H9 (cell line): ENCODE measurements around the gene SSRP1. TPM values are rescaled to one million over a fixed set of nuclear protein-coding genes. Genes with fewer than 3 reads are reported as not detected.

Experiments
- DNase-seq: peaks from one replicate; pipeline ENCODE4 v3.0.0-alpha.2; 2017
- H2AFZ ChIP-seq: one replicate; pipeline ENCODE4 v1.6.1; 2013; ENCODE audit warnings: mild to moderate bottlenecking, low read length, control low read depth, moderate library complexity
- H2AK5ac ChIP-seq: 2 replicates; pipeline ENCODE4 v1.6.1; 2013; ENCODE audit warnings: low read length, control low read depth, mixed read lengths; ENCODE audit not compliant: insufficient read length
- H2BK120ac ChIP-seq: one replicate; pipeline ENCODE4 v1.6.1; 2013; ENCODE audit warnings: low read depth, mild to moderate bottlenecking, low read length, control low read depth, inconsistent platforms; ENCODE audit not compliant: poor library complexity, severe bottlenecking
- H2BK12ac ChIP-seq: 2 replicates; pipeline ENCODE4 v1.6.1; 2013; ENCODE audit warnings: low read length, control low read depth, mixed read lengths, low read depth; ENCODE audit not compliant: insufficient read length
- H2BK15ac ChIP-seq: 2 replicates; pipeline ENCODE4 v1.6.1; 2013; ENCODE audit warnings: low read depth, low read length, control low read depth
- H2BK20ac ChIP-seq: one replicate; pipeline ENCODE4 v1.6.1; 2013; ENCODE audit warnings: low read depth, mild to moderate bottlenecking, low read length, control low read depth, inconsistent platforms; ENCODE audit not compliant: poor library complexity, severe bottlenecking
- H2BK5ac ChIP-seq: 2 replicates; pipeline ENCODE4 v1.6.1; 2013; ENCODE audit warnings: low read length, control low read depth, mixed read lengths; ENCODE audit not compliant: insufficient read length
- H3K14ac ChIP-seq: 2 replicates; pipeline ENCODE4 v1.6.1; 2013; ENCODE audit warnings: low read length, control low read depth; ENCODE audit not compliant: insufficient read depth
- H3K18ac ChIP-seq: 2 replicates; pipeline ENCODE4 v1.6.1; 2013; ENCODE audit warnings: low read depth, mild to moderate bottlenecking, mixed read lengths, low read length, control low read depth; ENCODE audit not compliant: insufficient read length
- H3K23ac ChIP-seq: 2 replicates; pipeline ENCODE4 v1.6.1; 2013; ENCODE audit warnings: low read length, control low read depth, mixed read lengths, low read depth; ENCODE audit not compliant: insufficient read length
- H3K23me2 ChIP-seq: 2 replicates; pipeline ENCODE4 v1.6.1; 2013; ENCODE audit warnings: low read depth, mild to moderate bottlenecking, mixed read lengths, low read length, control low read depth; ENCODE audit not compliant: insufficient read length, poor library complexity, severe bottlenecking
- H3K27ac ChIP-seq: 2 replicates; pipeline ENCODE4 v1.5.1; 2013; ENCODE audit warnings: low read length, control low read depth, mixed read lengths, low read depth; ENCODE audit not compliant: insufficient read length
- H3K27me3 ChIP-seq: 2 replicates; pipeline ENCODE4 v1.6.1; 2013; ENCODE audit warnings: low read length, control low read depth, inconsistent platforms; ENCODE audit not compliant: insufficient read depth
- H3K4ac ChIP-seq: 2 replicates; pipeline ENCODE4 v1.6.1; 2013; ENCODE audit warnings: low read depth, mild to moderate bottlenecking, control low read depth, inconsistent platforms, low read length, moderate library complexity
- H3K4me1 ChIP-seq: 2 replicates; pipeline ENCODE4 v1.6.1; 2013; ENCODE audit warnings: low read length, control low read depth, inconsistent platforms; ENCODE audit not compliant: insufficient read depth
- H3K4me2 ChIP-seq: 2 replicates; pipeline ENCODE4 v1.6.1; 2013; ENCODE audit warnings: low read length, control low read depth, mixed read lengths; ENCODE audit not compliant: insufficient read length, insufficient read depth
- H3K56ac ChIP-seq: 2 replicates; pipeline ENCODE4 v1.6.1; 2013; ENCODE audit warnings: low read depth, mild to moderate bottlenecking, mixed read lengths, low read length, control low read depth; ENCODE audit not compliant: insufficient read length
- H3K79me1 ChIP-seq: 2 replicates; pipeline ENCODE4 v1.6.1; 2013; ENCODE audit warnings: low read depth, mild to moderate bottlenecking, moderate library complexity, low read length, control low read depth, inconsistent platforms; ENCODE audit not compliant: insufficient read depth, poor library complexity, severe bottlenecking
- H3K79me2 ChIP-seq: 2 replicates; pipeline ENCODE4 v1.6.1; 2013; ENCODE audit warnings: low read length, control low read depth, inconsistent platforms; ENCODE audit not compliant: insufficient read depth
- H3K9ac ChIP-seq: 2 replicates; pipeline ENCODE4 v1.6.1; 2013; ENCODE audit warnings: low read length, control low read depth, mixed read lengths; ENCODE audit not compliant: insufficient read length; ENCODE audit errors: extremely low read depth
- H3K9me3 ChIP-seq: one replicate; pipeline ENCODE4 v1.6.1; 2013; ENCODE audit warnings: low read depth, low read length, inconsistent platforms; ENCODE audit not compliant: control insufficient read depth
- H3T11ph ChIP-seq: one replicate; pipeline ENCODE4 v1.6.1; 2013; ENCODE audit warnings: mild to moderate bottlenecking, low read length, control low read depth, inconsistent platforms
- H4K20me1 ChIP-seq: one replicate; pipeline ENCODE4 v1.6.1; 2013; ENCODE audit not compliant: control insufficient read depth, insufficient read length, insufficient read depth
- H4K5ac ChIP-seq: 2 replicates; pipeline ENCODE4 v1.6.1; 2013; ENCODE audit warnings: low read depth, mild to moderate bottlenecking, mixed read lengths, low read length, control low read depth; ENCODE audit not compliant: insufficient read length
- H4K8ac ChIP-seq: replicated peaks from 2 replicates; pipeline ENCODE4 v1.6.1; 2013; ENCODE audit warnings: low read length, control low read depth, mixed read lengths, low read depth; ENCODE audit not compliant: insufficient read length
- H4K91ac ChIP-seq: 2 replicates; pipeline ENCODE4 v1.6.1; 2013; ENCODE audit warnings: low read depth, mild to moderate bottlenecking, moderate library complexity, mixed read lengths, low read length, control low read depth; ENCODE audit not compliant: insufficient read length
- H3K27ac Mint-ChIP-seq, 3 experiments: 2 replicates in 2 of 3; 3 replicates in 1 of 3; pipeline ENCODE4 v1.8.0; 2020 to 2021; ENCODE audit warnings: mixed read lengths in 3 of 3, mild to moderate bottlenecking in 1 of 3, moderate library complexity in 1 of 3
- H3K27me3 Mint-ChIP-seq: 2 replicates; pipeline ENCODE4 v1.8.0; 2021; ENCODE audit warnings: low read depth, mild to moderate bottlenecking, moderate library complexity, mixed read lengths
- H3K36me3 Mint-ChIP-seq, 3 experiments: 2 replicates in 2 of 3; 3 replicates in 1 of 3; pipeline ENCODE4 v1.8.0; 2020 to 2021; ENCODE audit warnings: low read depth in 3 of 3, mixed read lengths in 3 of 3; ENCODE audit not compliant: insufficient read depth in 1 of 3
- H3K4me1 Mint-ChIP-seq, 2 experiments: 2 replicates each; pipeline ENCODE4 v1.8.0; 2020; ENCODE audit warnings: mixed read lengths in 2 of 2
- H3K4me3 Mint-ChIP-seq, 2 experiments: 2 replicates in 1 of 2; 3 replicates in 1 of 2; pipeline ENCODE4 v1.8.0; 2020 to 2021; ENCODE audit warnings: mild to moderate bottlenecking in 2 of 2, mixed read lengths in 2 of 2, moderate library complexity in 1 of 2
- H3K9me3 Mint-ChIP-seq, 2 experiments: 2 replicates in 1 of 2; 3 replicates in 1 of 2; pipeline ENCODE4 v1.8.0; 2020; ENCODE audit warnings: mild to moderate bottlenecking in 2 of 2, mixed read lengths in 2 of 2, moderate library complexity in 1 of 2
- WGBS: extraction: QIAGEN DNeasy Blood & Tissue Kit; methylation state at CpG from one replicate; pipeline ENCODE4 v1.1.7; 2013; ENCODE audit warnings: missing lambda C conversion rate, low lambda C conversion rate, mixed read lengths; ENCODE audit not compliant: insufficient read length; ENCODE audit errors: extremely low coverage; 5-methylcytosine and 5-hydroxymethylcytosine counted together
- total RNA-seq: library from RNA; stranded (reverse); gene quantifications from 2 replicates; pipeline ENCODE4 v1.2.1, GENCODE V29; 2021
- TF ChIP-seq, protein P1 (sequence below): fragments of 200-600 bp; sonication (generic); conservative IDR thresholded peaks from 3 replicates; pipeline ENCODE4 v1.8.0; 2021; ENCODE audit warnings: antibody characterized with exemption, mild to moderate bottlenecking

SSRP1 gene
- total RNA-seq, 1 experiment from 2014 or later: 202 TPM

DNA sequence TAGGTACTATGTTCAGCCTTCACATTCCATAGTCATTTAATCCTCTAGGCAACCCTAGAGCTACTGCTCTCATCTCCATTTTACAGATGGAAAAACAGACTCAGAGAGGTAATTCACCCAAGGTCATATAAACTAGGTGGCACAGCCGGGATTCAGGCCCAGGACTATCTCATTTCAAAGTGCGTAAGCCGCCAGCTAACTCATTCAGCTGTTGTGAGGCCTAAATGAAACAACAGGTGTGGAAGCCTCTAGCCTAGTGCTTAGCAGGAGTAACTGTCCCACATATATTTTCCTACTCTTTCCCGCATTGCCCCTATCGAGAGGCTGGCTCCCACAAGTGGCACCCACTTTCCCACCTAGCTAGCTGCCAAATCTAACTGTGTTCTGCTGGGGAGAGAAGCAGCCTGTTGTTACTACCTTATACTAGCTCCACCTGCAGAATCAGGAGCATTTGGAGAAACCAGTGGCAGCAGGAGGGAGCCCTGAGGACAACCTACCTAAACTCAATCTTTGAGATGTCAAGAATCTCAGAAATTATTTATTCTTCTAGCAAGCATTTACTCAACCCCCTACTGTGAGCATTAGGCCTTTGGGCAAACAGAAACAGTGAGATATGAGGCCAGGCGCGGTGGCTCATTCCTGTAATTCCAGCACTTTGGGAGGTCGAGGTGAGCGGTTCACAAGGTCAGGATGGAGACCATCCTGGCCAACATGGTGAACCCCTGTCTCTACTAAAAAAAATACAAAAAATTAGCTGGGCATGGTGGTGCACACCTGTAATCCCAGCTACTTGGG is 24.4 kb upstream of the SSRP1 start:
- no peak overlapping the region for H4K5ac ChIP-seq

More for the DNA sequence above, 24.4 kb upstream of the SSRP1 start:
- H3K36me3 Mint-ChIP-seq: no peaks in the 10 kb centered on the region
- Histone ChIP-seq H2BK15ac (no peak overlapping the region), H3K79me2 (no peaks in the 10 kb centered on the region), H3K9me3 (no peaks in the 10 kb centered on the region), H3K4me1 (no peaks in the 10 kb centered on the region; the same call in 1 of the 2 replicates), H3K27ac (no peak overlapping the region), H2BK12ac (no peak overlapping the region), H3K23me2 (no peaks in the 10 kb centered on the region), H4K20me1 (no peaks in the 10 kb centered on the region), H3K4me2 (no peak overlapping the region), H4K91ac (no peak overlapping the region), H2BK5ac (no peak overlapping the region), H3K4ac (no peak overlapping the region), H3K9ac (no peak overlapping the region), H3K79me1 (no peaks in the 10 kb centered on the region), H2BK120ac (no peak overlapping the region), H4K8ac (no peak overlapping the region), H2AFZ (no peak overlapping the region), H3K14ac (no peak overlapping the region), H2BK20ac (no peak overlapping the region), H3T11ph (no peak overlapping the region), H3K56ac (no peak overlapping the region), H3K23ac (no peak overlapping the region), H3K27me3 (no peaks in the 10 kb centered on the region), H3K18ac (no peak overlapping the region), H2AK5ac (no peak overlapping the region)
- H3K9me3 Mint-ChIP-seq: 0 out of 5 replicates have a peak, but pooled peaks cover 0 to 2% of the 10 kb centered on the region in 2 experiments
- TF ChIP-seq, protein P1, sequence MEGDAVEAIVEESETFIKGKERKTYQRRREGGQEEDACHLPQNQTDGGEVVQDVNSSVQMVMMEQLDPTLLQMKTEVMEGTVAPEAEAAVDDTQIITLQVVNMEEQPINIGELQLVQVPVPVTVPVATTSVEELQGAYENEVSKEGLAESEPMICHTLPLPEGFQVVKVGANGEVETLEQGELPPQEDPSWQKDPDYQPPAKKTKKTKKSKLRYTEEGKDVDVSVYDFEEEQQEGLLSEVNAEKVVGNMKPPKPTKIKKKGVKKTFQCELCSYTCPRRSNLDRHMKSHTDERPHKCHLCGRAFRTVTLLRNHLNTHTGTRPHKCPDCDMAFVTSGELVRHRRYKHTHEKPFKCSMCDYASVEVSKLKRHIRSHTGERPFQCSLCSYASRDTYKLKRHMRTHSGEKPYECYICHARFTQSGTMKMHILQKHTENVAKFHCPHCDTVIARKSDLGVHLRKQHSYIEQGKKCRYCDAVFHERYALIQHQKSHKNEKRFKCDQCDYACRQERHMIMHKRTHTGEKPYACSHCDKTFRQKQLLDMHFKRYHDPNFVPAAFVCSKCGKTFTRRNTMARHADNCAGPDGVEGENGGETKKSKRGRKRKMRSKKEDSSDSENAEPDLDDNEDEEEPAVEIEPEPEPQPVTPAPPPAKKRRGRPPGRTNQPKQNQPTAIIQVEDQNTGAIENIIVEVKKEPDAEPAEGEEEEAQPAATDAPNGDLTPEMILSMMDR: no peak
- peaks cover 34% of the 10 kb centered on the region for H3K27me3 Mint-ChIP-seq
- peaks cover 22 to 24% of the 10 kb centered on the region in 2 experiments for H3K4me1 Mint-ChIP-seq
- no peak overlapping the region for H3K27ac Mint-ChIP-seq
- no CpG with 5 or more reads among the region's 9 CpGs for WGBS
- DNase-seq: no peak
- no peak overlapping the region for H3K4me3 Mint-ChIP-seq
